ENCODE measurements around the gene CASK.

The CASK gene

DNA sequence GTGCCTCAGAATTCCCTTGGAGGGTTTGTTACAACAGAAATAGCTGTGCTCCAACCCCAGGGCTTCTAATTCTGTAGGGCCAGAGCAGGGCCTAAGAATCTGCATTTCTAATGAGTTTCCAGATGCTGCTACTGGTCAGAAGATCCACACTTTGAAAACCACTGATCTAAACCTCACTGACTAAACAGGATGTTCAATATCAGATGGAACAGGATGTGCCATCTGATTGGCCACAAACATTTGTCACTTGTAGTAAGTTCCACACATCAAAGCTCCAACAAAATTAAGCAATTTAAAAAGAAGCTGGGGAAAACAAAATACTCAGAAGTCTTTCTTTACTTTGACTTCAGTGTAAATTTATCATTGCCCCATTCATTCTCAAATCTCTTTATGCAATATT lies 14.3 kb downstream of the CASK start:
- TF ChIP-seq MYC (IDR thresholded peaks at IDR 0.05; ENCODE audit: low read depth, low read length) = no peak
- TF ChIP-seq, protein P1, sequence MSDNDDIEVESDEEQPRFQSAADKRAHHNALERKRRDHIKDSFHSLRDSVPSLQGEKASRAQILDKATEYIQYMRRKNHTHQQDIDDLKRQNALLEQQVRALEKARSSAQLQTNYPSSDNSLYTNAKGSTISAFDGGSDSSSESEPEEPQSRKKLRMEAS (IDR thresholded peaks at IDR 0.05; ENCODE audit: low read depth, low read length) = no peak
- TF ChIP-seq POLR2A (IDR thresholded peaks at IDR 0.05; ENCODE audit: extremely low read depth, insufficient read length) = no peak
- TF ChIP-seq, protein P2, sequence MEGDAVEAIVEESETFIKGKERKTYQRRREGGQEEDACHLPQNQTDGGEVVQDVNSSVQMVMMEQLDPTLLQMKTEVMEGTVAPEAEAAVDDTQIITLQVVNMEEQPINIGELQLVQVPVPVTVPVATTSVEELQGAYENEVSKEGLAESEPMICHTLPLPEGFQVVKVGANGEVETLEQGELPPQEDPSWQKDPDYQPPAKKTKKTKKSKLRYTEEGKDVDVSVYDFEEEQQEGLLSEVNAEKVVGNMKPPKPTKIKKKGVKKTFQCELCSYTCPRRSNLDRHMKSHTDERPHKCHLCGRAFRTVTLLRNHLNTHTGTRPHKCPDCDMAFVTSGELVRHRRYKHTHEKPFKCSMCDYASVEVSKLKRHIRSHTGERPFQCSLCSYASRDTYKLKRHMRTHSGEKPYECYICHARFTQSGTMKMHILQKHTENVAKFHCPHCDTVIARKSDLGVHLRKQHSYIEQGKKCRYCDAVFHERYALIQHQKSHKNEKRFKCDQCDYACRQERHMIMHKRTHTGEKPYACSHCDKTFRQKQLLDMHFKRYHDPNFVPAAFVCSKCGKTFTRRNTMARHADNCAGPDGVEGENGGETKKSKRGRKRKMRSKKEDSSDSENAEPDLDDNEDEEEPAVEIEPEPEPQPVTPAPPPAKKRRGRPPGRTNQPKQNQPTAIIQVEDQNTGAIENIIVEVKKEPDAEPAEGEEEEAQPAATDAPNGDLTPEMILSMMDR (IDR thresholded peaks at IDR 0.05; ENCODE audit: low read depth, low read length) = no peak
- H3K4me3 ChIP-seq (ENCODE audit: low read depth, low read length) = no peak overlapping the region
- no peak for DNase-seq (ENCODE audit: low read depth)

DNA sequence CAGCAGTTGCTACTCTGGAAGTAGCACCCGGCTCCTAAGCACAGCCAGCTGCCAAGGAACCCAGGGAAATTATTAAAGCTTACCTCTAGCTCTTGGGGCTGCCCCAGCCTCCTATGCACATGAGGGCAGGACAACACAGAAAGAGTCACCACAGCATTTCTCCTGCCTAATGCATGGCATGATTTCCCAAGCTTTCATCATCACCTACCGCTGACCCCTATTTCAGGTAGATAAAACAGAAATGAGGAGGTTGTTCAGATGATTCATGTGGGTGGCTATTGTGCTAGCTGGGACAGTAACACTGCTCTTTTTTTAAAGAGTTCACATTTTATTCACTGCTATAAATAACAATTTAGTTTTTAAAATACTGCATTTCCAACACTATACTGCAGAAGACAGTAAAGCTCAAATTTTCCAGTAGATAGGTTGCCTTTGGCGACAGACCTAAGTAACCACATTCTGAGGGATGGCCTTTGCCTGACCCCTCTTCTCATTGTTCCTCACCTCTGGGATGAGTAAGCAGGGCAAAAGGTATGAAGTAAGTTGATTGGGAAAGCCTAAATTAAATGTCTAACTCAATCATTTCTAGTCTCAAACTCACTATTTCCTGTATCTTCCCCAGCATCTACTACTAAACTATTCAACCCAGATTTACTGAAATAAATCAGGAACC lies 16.7 kb downstream of the CASK start:
- no peak overlapping the region for H3K4me3 ChIP-seq (ENCODE audit: low read depth, low read length)
- DNase-seq (ENCODE audit: low read depth) = no peak
- TF ChIP-seq MYC (IDR thresholded peaks at IDR 0.05; ENCODE audit: low read depth, low read length) (no peak), POLR2A (IDR thresholded peaks at IDR 0.05; ENCODE audit: extremely low read depth, insufficient read length) (no peak)
- TF ChIP-seq, protein P2 (IDR thresholded peaks at IDR 0.05; ENCODE audit: low read depth, low read length) = no peak
- TF ChIP-seq, protein P1 (IDR thresholded peaks at IDR 0.05; ENCODE audit: low read depth, low read length) = no peak

- DNase-seq (ENCODE audit: low read depth) = no peak
- no peak overlapping the region for H3K4me3 ChIP-seq (ENCODE audit: low read depth, low read length)
- TF ChIP-seq, protein P2 (IDR thresholded peaks at IDR 0.05; ENCODE audit: low read depth, low read length) = no peak
- TF ChIP-seq POLR2A (IDR thresholded peaks at IDR 0.05; ENCODE audit: extremely low read depth, insufficient read length) = no peak
- TF ChIP-seq, protein P1 (IDR thresholded peaks at IDR 0.05; ENCODE audit: low read depth, low read length) = no peak
- no peak for TF ChIP-seq MYC (IDR thresholded peaks at IDR 0.05; ENCODE audit: low read depth, low read length)
Measured at GRCh38 chrX:41903544-41903943, 19.8 kb downstream of the CASK start.

DNA sequence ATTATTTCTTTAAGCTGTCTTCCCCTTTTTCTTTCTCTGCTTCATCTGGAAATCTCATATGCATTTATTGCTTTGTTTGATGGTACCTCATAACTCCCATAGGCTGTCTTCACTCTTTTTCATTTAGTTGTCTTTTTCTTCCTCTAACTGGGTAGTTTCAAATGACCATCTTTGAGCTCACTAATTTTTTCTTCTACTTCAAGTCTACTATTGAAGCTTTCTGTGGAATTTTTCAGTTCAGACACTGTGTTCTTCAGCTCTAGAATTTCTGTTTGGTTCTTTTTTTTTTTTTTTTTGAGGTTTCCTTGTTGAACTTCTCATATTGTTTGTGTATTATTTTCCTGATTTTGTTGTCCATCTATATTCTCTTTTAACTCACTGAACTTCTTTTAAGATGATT lies 23.0 kb downstream of the CASK start:
- no peak overlapping the region for H3K4me3 ChIP-seq (ENCODE audit: low read depth, low read length)
- DNase-seq (ENCODE audit: low read depth) = no peak
- TF ChIP-seq, protein P1 (IDR thresholded peaks at IDR 0.05; ENCODE audit: low read depth, low read length) = no peak
- no peak for TF ChIP-seq POLR2A (IDR thresholded peaks at IDR 0.05; ENCODE audit: extremely low read depth, insufficient read length)
- TF ChIP-seq, protein P2 (IDR thresholded peaks at IDR 0.05; ENCODE audit: low read depth, low read length) = no peak
- TF ChIP-seq MYC (IDR thresholded peaks at IDR 0.05; ENCODE audit: low read depth, low read length) = no peak

DNA sequence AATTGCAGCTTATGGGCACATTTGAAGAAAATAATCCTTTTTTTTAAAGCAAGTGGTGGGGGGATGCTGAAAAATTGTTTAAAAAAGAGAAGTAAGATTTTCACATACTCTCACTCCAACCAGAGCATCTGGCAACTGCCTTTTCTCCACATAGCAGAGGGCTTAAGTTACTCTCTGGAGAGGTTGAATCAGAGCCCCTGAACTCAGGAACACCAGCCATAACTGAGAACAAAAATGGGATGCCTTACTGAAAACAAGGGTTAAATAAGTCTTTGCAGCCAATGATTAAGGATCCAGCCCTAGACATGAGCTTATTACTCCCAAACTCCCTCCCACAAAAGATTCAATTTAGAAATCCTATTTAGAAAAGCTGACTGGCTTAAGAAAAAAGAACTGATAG lies 27.5 kb downstream of the CASK start:
- no peak for DNase-seq (ENCODE audit: low read depth)
- no peak for TF ChIP-seq MYC (IDR thresholded peaks at IDR 0.05; ENCODE audit: low read depth, low read length)
- H3K4me3 ChIP-seq (ENCODE audit: low read depth, low read length) = no peak overlapping the region

GRCh38 chrX:41890026-41890423 lies 33.3 kb downstream of the CASK start:
- TF ChIP-seq MYC (IDR thresholded peaks at IDR 0.05; ENCODE audit: low read depth, low read length) (no peak), POLR2A (IDR thresholded peaks at IDR 0.05; ENCODE audit: extremely low read depth, insufficient read length) (no peak)
- no peak overlapping the region for H3K4me3 ChIP-seq (ENCODE audit: low read depth, low read length)
- no peak for DNase-seq (ENCODE audit: low read depth)
